Measurements from ENCODE around the gene LRPAP1.
"Not testable (repeated sequence)": the region's sequence is repeated elsewhere in the genome, so short reads cannot be mapped to it uniquely, and the experiment has no call there.

Gene LRPAP1

DNA sequence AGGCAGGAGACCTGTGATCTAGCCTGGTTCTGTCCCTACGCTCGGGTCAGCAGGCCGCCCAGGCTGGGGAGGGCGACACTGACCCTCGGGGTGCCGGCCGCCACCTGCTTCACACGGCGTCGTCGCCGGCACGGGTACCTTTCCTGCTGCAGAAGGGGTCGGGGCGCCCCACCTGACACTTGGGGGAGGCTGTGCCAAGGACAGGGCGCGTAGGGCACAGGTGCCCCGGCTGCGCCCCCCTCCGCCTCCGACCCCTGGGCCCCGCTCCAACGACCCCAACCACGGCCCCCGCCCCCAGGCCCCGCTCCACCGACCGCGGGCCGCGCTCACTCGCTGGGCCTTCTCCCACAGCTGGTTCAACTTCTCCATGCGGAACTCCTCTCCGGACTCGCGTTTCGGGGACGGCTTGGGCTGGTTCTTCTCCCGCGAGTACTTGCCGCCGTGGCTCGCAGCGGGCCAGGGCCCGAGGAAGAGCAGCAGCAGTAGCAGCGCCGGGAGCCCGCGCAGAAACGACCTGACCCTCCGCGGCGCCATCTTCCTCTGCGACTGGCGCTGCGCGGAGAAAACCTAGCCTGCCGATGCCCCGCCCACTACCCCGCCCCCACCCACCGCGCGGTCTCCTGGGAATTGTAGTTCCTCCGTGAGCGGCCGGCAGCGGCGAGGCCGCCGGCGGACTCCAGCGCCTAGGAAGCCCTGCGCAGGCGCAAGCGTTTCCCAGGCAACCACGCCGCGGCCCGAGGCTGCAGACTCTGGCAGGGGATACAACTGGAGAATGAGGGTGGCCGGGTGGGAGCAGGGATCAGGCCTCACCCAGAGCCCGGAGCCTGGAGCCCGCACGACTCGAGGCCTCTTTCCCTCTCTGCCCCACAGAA is at the start of gene LRPAP1:
TSS of gene LRPAP1 (minus strand) at position 544 of the 872 bp plus-strand sequence. CDS start at position 534, 10 bp downstream.
- TF ChIP-seq POLR2A (IDR thresholded peaks at IDR 0.05; ENCODE audit: low read length) (peak; percentile 68), GATA1 (IDR thresholded peaks at IDR 0.05; ENCODE audit: low read depth, low read length) (no peak)
- DNase-seq, result peak; percentile 90 to 94

- not testable (repeated sequence) for DNase-seq
These were observed 49.3 kb upstream of the LRPAP1 start for GRCh38 chr4:3581334-3582090.

DNA sequence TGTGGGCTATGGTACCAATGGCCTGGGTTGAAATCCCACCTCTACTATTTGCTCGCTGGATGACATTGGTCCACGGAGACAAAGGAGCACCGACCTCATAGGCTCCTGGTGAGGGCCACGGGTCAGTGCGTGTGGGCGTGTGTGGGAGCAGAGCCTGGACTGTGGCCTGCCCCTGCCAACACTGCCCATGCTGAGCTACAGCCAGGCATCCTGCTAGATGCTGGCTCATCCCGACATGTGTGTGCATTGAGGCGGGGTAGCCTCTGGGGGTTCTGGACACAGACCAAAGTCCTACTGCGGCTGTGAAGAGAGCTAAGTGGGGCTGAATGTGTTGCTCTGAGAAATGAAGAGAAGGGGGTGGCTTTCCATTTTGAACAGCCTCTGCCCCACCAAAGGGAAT is 48.6 kb upstream of the LRPAP1 start:
- DNase-seq, result not testable (repeated sequence)

- not testable (repeated sequence) for DNase-seq
These were observed 46.4 kb upstream of the LRPAP1 start for GRCh38 chr4:3578527-3579144.

DNA sequence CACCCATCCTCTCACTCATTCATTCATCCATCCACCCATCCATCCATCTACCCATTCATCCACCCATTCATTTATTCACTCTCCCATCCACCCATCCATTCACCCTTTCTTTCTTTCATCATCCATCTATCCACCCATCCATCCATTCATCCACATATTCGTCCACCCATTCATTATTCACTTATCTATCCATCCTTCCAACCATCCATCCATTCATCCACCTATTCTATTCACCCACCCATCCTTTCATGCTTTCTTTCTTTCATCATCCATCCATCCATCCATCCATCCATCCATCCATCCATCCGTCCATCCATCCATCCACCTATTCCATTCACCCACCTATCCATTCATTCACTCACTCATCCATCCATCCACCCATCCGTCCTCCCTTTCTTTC is 45.8 kb upstream of the LRPAP1 start:
- DNase-seq, result not testable (repeated sequence)

DNA sequence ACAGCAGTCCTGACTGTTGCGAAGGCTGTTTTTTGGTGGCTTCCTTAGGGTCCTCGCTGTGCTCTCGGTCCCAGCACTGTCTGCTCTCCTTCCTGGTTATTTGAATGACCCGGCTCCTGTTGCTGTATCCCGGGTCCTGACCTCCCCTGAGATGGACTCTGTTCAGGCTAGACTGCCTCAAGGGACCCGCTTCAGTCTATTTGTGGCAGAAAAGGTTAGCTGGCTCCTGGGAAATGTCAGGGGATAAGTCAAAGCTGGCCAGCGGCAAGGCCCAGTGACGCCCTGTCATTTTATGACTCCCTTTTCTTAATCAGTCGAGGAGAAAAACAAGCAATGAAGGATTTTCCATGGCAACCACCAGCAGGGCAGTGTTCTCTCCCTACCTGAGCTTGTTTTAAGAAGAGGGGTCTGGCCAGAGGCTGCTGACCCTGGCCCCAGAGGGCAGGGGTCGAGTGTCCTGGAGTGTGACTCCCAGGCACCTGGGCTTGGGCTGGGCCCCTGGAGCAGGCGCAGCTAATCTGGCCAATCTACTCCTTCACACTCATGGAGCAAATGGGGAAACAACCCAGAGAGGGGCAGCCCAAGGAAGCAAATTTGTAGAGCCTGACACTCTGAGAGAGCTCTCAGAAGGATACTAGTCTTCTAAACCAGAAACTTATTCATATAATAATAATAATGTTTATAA is 45.1 kb upstream of the LRPAP1 start:
- DNase-seq, result not testable (repeated sequence)

- not testable (repeated sequence) for DNase-seq
These were observed 44.4 kb upstream of the LRPAP1 start for GRCh38 chr4:3576533-3577207.

DNA sequence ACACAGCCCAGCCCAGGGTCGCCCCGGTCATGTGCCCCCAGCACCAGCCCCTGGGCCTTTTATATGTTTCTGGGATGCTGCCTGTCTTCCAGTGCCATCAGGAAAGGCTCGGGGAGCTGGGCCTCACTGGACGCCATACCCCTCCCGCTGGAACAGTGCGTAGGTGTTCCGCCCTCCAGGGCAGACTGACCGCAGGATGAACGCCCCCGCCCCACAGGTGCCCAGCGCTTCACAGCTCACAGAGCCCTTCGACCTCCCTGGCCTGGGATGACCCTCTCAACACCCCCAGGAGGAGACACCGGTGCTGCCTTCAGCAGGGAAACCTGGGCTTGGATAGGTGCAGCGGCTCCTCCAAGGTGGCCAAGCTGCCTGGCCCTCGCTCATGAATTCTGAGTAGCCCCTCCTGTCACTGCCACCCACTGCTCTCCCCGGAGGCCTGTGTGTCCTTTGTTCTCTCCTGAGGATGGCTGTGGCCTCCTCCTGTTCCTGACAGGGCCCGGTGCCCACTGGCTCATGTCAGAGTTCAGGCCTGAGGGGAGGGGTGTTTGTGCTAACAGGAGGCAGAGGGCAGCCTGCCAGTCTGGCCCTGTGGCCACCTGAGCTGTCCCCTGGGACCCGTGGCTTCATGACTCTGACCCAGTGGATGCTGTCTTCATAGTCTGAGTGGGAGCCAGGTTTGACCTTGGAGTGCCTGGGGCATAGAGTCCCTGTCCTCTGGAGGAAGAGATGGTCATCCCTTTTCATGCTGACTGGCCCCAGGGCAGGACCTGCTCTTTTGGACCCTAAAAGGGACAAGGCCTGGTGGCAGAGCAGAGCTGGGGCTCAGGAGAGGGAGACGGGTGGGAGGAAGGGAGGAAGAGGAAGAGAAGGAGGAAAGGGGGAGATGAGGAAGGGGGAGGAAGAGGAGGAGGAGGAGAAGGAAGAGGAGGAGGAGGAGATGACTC is 43.5 kb upstream of the LRPAP1 start:
- DNase-seq, result not testable (repeated sequence)

- DNase-seq, result not testable (repeated sequence)
These were observed 42.6 kb upstream of the LRPAP1 start for GRCh38 chr4:3574865-3575264.

- not testable (repeated sequence) for DNase-seq
These were observed 42.1 kb upstream of the LRPAP1 start for GRCh38 chr4:3574346-3574745.

DNA sequence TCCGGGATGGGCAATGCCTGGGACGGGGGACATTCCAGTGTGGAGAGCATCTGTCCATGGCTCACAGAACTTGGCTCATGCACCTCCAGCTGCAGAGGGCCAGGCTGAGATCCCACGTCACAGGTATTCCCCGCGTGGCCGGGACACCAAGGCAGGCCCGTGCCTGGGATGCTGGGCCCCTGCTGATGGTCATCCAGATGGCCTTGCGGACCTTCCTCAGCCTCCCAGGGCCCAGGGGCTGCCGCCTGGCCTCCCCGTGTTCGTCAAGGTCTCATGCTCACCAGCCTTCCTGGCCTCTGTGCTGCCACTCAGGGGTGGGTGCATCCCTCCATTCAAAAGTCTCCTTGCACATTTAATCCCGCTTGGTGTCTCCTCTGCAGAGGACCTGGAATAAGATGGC is 40.9 kb upstream of the LRPAP1 start:
- TF ChIP-seq GATA1 (IDR thresholded peaks at IDR 0.05; ENCODE audit: low read depth, low read length) (no peak), POLR2A (IDR thresholded peaks at IDR 0.05; ENCODE audit: low read length) (no peak)
- DNase-seq, result no peak

DNA sequence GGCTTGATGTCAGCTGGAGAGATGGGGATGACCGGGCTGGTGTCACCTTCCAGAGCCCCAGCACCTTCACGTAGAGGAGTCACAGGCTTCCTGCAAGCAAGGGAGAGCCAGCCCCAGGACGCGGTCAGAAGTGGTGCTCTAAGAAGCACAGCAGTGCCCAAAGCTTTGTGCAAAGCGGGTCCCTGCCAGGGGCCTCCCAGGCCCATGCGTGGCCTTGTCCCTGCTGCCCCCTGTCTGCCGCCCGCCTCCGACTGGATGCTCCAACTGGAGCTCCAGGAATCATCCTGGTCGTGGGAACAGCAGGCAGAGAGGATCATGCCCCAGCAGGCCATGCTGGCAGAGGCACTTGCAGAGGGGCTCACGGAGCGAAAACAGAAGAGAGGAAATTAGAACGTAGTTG is 40.1 kb upstream of the LRPAP1 start:
- TF ChIP-seq GATA1 (IDR thresholded peaks at IDR 0.05; ENCODE audit: low read depth, low read length) (no peak), POLR2A (IDR thresholded peaks at IDR 0.05; ENCODE audit: low read length) (no peak)
- DNase-seq, result no peak

- TF ChIP-seq POLR2A (IDR thresholded peaks at IDR 0.05; ENCODE audit: low read length) (no peak), GATA1 (IDR thresholded peaks at IDR 0.05; ENCODE audit: low read depth, low read length) (no peak)
- no peak for DNase-seq
These were observed 39.7 kb upstream of the LRPAP1 start for GRCh38 chr4:3571921-3572320.

DNA sequence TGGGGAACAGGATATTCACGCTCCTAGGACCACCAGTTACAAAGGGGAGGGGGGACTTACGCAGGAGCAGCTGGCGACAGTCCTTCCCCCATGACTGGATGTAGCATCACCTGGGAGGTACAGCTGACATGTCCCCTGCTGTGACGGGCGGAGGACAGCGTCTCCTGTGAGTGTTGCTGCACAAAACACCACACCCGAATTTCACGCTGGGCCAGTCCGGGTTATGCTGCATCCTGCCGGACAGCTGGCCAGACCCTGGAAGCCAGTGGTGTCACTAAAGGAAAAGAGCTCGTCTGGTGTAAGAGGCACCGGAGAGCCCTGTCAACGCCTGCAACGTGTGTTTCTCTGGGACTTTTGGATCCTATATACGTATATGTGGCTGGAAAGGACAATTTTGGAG is 38.7 kb upstream of the LRPAP1 start:
- not testable (repeated sequence) for DNase-seq

DNA sequence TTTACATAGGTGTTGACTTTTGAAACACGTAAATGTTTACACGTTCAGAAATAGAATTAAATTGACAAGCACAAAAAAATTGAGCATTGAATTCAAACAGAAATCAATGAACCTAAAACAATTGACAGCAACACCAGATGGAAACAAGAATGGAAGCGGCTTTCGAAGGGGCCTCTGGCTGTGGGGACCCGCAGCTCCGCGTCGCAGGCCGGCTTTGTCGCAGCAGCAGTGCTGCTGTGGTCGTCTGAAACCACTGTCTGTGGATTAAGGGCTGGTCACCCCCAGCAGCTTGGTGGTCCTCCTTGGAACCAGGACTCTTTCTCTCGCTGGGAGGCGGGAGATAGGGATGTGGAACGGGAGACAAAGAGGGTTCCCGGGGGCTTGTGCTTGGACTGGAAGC is 37.4 kb upstream of the LRPAP1 start:
- not testable (repeated sequence) for DNase-seq

- peak in 1 of 2 experiments; percentile 25 for DNase-seq
These were observed 34.5 kb upstream of the LRPAP1 start for GRCh38 chr4:3566701-3567100.

DNA sequence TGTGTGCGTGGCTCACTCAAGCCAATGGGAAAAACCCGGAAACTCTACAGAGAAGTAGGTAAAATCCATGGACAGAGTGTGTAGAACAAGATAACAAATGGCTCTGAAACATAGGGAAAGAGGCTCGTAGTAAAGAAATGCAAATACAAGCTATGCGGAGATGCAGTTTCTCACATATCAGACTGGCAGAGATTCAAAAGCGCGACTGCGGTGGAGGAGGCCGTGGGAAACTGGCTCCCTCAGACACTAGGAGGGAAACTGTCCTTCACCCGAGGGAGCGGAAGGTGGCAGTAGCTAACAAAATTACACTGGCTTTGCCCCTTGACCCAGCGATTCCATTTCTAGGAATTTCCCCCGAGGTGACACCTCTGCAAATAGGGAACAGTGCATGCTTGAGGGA is 34.1 kb upstream of the LRPAP1 start:
- DNase-seq, result not testable (repeated sequence)

DNA sequence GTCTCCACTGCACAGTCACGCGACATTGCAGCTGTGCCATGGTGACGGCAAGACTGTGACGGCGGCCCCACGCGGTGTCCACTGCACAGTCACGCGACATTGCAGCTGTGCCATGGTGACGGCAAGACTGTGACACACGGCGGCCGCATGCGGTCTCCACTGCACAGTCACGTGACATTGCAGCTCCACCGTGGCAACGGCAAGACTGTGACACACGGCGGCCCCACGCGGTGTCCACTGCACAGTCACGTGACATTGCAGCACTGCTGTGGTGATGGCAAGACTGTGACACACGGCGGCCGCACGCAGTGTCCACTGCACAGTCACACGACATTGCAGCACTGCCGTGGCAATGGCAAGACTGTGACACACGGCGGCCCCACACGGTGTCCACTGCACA is 32.7 kb upstream of the LRPAP1 start:
- not testable (repeated sequence) for DNase-seq
